OCI-LY7 (cell line): Measurements from ENCODE around the gene CPNE4. TPM values are rescaled to one million over a fixed set of nuclear protein-coding genes. Genes with fewer than 3 reads are reported as not detected.

Experiments
- BruUV-seq: library from RNA; stranded (reverse); fragments of 400-500 nt; replicated peaks from 2 replicates; lab custom pipeline; 2021; lab: Mats Ljungman, UMichigan
- CTCF ChIA-PET: fragments of 300-600 bp; sonication (Branson Sonifier 250); formaldehyde crosslinking; loops from one replicate; lab custom pipeline; 2022; ENCODE audit warnings: antibody characterized with exemption; ENCODE audit not compliant: unreplicated experiment; lab: Charles Lee
- POLR2A ChIA-PET: fragments of 300-600 bp; sonication (Branson Sonifier 250); formaldehyde crosslinking; loops from one replicate; lab custom pipeline; 2022; ENCODE audit warnings: antibody characterized with exemption; lab: Charles Lee
- DNase-seq: peaks from one replicate; pipeline ENCODE4 v3.0.0-alpha.2; 2015; ENCODE audit warnings: low spot score
- H2AFZ ChIP-seq: fragments of 200-600 bp; sonication (generic), shearing (Covaris generic); 2 replicates; pipeline ENCODE4 v1.6.1; 2014; ENCODE audit warnings: mild to moderate bottlenecking, antibody characterized with exemption, low read length, moderate library complexity
- H3K27ac ChIP-seq: fragments of 200-600 bp; sonication (generic); 2 replicates; pipeline ENCODE4 v1.5.1; 2014; ENCODE audit warnings: mixed run types, low read depth, mild to moderate bottlenecking, moderate library complexity, low read length, inconsistent platforms; ENCODE audit not compliant: poor library complexity, severe bottlenecking
- H3K36me3 ChIP-seq: fragments of 200-600 bp; sonication (generic); 2 replicates; pipeline ENCODE4 v1.6.1; 2014; ENCODE audit warnings: mild to moderate bottlenecking, antibody characterized with exemption, low read length, moderate library complexity, mixed read lengths; ENCODE audit not compliant: insufficient read depth
- H3K4me1 ChIP-seq: fragments of 200-600 bp; sonication (generic); 2 replicates; pipeline ENCODE4 v1.5.1; 2014; ENCODE audit warnings: mild to moderate bottlenecking, low read length; ENCODE audit not compliant: insufficient read depth, poor library complexity, severe bottlenecking
- H3K4me2 ChIP-seq: fragments of 200-600 bp; sonication (generic); 2 replicates; pipeline ENCODE4 v1.6.1; 2014; ENCODE audit warnings: mild to moderate bottlenecking, low read length
- H3K4me3 ChIP-seq: fragments of 200-600 bp; sonication (generic); 2 replicates; pipeline ENCODE4 v1.5.1; 2014; ENCODE audit warnings: mild to moderate bottlenecking, low read depth, low read length; ENCODE audit not compliant: poor library complexity, severe bottlenecking
- H3K79me2 ChIP-seq: fragments of 200-600 bp; sonication (generic); 2 replicates; pipeline ENCODE4 v1.6.1; 2016; ENCODE audit warnings: low read depth, mild to moderate bottlenecking, low read length, moderate library complexity, mixed read lengths; ENCODE audit not compliant: insufficient read depth
- H3K9me2 ChIP-seq: fragments of 200-600 bp; sonication (generic); 2 replicates; pipeline ENCODE4 v1.6.1; 2016; ENCODE audit warnings: mild to moderate bottlenecking, low read length, mixed read lengths; ENCODE audit not compliant: insufficient read depth
- H3K9me3 ChIP-seq: fragments of 200-600 bp; sonication (generic); 2 replicates; pipeline ENCODE4 v1.6.1; 2014; ENCODE audit warnings: mild to moderate bottlenecking, mixed run types, low read length, mixed read lengths
- H4K20me1 ChIP-seq: fragments of 200-600 bp; sonication (generic); 2 replicates; pipeline ENCODE4 v1.6.1; 2014; ENCODE audit warnings: mild to moderate bottlenecking, antibody characterized with exemption, low read length, moderate library complexity, mixed read lengths; ENCODE audit not compliant: insufficient read depth
- CTCF ChIP-seq: fragments of 200-600 bp; sonication (generic); conservative IDR thresholded peaks from 2 replicates; pipeline ENCODE4 v1.5.1; 2014; ENCODE audit warnings: mild to moderate bottlenecking, antibody characterized with exemption, low read length, moderate library complexity, mixed read lengths
- EZH2phosphoT487 ChIP-seq: fragments of 200-600 bp; sonication (generic); IDR thresholded peaks from 2 replicates; pipeline ENCODE4 v1.6.1; 2018; ENCODE audit warnings: low read depth, borderline replicate concordance, mild to moderate bottlenecking, mixed run types, antibody characterized with exemption, low read length, moderate library complexity, mixed read lengths
- intact Hi-C: fragments of 100-400 bp; cut with micrococcal nuclease; formaldehyde crosslinking; loops from one replicate; pipeline ENCODE4 v1.10.0; 2022; ENCODE audit not compliant: unreplicated experiment
- total RNA-seq, 2 experiments: library from RNA; depleted of rRNA in 1 of 2; stranded (reverse); fragments of >200 nt in 1 of 2; shearing (Covaris generic) in 1 of 2; gene quantifications; 2 replicates each; pipeline ENCODE4 v1.2.3, GENCODE V29; 2014 to 2022

Gene CPNE4
- total RNA-seq, 2 experiments from 2014 or later = not detected

DNA sequence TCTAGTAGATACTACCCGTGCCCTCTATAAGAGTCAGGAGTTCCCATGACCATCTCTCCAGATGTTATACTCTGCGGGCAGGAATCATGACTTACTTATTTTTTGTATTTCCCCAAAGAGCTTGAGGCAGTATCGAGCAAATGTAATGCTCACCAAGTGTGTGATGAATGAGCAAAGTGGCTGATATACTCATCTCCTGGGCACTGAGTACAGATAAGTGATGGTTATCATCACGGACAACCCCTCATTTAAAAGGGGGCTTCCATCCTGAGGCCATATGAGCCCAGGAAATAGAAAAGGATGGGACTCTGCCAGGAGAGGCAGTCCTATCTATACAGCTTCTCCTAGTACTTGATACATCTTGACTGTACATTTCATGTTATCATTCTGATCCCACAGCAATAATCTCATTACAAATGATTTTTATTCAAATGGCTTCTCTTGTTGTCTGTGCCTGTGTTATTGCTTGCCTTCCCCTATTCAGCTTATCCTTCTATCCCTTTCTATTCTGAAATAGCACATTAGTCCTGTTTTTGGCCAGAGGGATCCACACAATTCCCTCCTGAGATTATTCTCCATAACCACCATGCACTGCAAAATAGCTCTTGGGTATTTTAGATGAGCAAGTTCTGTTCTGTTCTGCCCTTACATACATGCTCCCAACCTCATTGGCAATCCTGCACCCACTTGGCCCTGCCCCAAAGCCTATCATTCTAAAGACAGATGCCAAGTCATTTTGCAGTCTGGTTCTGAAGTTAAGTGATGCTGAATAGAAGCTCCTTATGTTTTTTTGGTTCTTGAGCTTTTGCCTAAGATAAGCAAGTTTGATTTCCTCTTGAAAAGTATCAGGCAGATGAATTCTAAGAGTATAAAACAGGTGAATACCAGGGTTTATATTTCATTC is 484.0 kb downstream of the CPNE4 start:
- H4K20me1 ChIP-seq = no peaks in the 10 kb centered on the region
- H3K79me2 ChIP-seq = no peaks in the 10 kb centered on the region
- POLR2A ChIA-PET = interaction anchor here (0.8 to 1.1 kb wide), 3 partner anchors 11 to 618 kb away, joined by 3 read pairs; no protein-coding TSS in a partner anchor
- H3K36me3 ChIP-seq = no peaks in the 10 kb centered on the region
- no peak overlapping the region for H3K4me2 ChIP-seq
- no peaks in the 10 kb centered on the region for H3K4me1 ChIP-seq
- no peak overlapping the region for H3K4me3 ChIP-seq
- BruUV-seq = no TSS peak
- intact Hi-C loops = no loop called here
- no peak overlapping the region for H2AFZ ChIP-seq
- no peaks in the 10 kb centered on the region for H3K9me3 ChIP-seq
- TF ChIP-seq CTCF (no peak), EZH2phosphoT487 (no peak)
- DNase-seq = no peak
- no peaks in the 10 kb centered on the region for H3K9me2 ChIP-seq
- no peak overlapping the region for H3K27ac ChIP-seq
- CTCF ChIA-PET = interaction anchor here (0.6 kb wide), 1 partner anchor 13 kb away, joined by 3 read pairs; no protein-coding TSS in a partner anchor

GRCh38 chr3:131549340-131549739 is 485.5 kb downstream of the CPNE4 start:
- peak; percentile 71 for TF ChIP-seq CTCF
- TF ChIP-seq EZH2phosphoT487 = no peak
- Histone ChIP-seq H3K9me3 (no peaks in the 10 kb centered on the region), H3K36me3 (no peaks in the 10 kb centered on the region), H3K79me2 (no peaks in the 10 kb centered on the region), H3K4me1 (no peaks in the 10 kb centered on the region), H4K20me1 (no peaks in the 10 kb centered on the region), H2AFZ (no peak overlapping the region), H3K9me2 (no peaks in the 10 kb centered on the region), H3K4me3 (no peak overlapping the region), H3K27ac (no peak overlapping the region), H3K4me2 (no peak overlapping the region)
- DNase-seq = no peak
- BruUV-seq = no TSS peak
- ChIA-PET CTCF (no interaction called here), POLR2A (interaction anchor here (1.1 kb wide), 1 partner anchor 11 kb away, joined by 3 read pairs; no protein-coding TSS in a partner anchor)
- intact Hi-C loops = no loop called here

- no peak overlapping the region for H3K4me2 ChIP-seq
- DNase-seq = no peak
- H3K27ac ChIP-seq = no peak overlapping the region
- no peaks in the 10 kb centered on the region for H3K36me3 ChIP-seq
- H3K9me2 ChIP-seq = no peaks in the 10 kb centered on the region
- CTCF ChIA-PET = no interaction called here
- H4K20me1 ChIP-seq = no peaks in the 10 kb centered on the region
- no peak overlapping the region for H3K4me3 ChIP-seq
- H3K79me2 ChIP-seq = no peaks in the 10 kb centered on the region
- H3K9me3 ChIP-seq = no peaks in the 10 kb centered on the region
- POLR2A ChIA-PET = interaction anchor here (0.6 kb wide), 1 partner anchor 946 kb away, joined by 4 read pairs; no protein-coding TSS in a partner anchor
- no peak for TF ChIP-seq CTCF
- no peak for TF ChIP-seq EZH2phosphoT487
- intact Hi-C loops = no loop called here
- no peaks in the 10 kb centered on the region for H3K4me1 ChIP-seq
- no TSS peak for BruUV-seq
- H2AFZ ChIP-seq = no peak overlapping the region
Observed at GRCh38 chr3:131547585-131547984, 487.2 kb downstream of the CPNE4 start.
